K562 (cell line): Measurements from ENCODE around the gene ELP5. TPM values are rescaled to one million over a fixed set of nuclear protein-coding genes. Genes with fewer than 3 reads are reported as not detected.

Experiments
- CC2D1A ChIP-seq: fragments of 450-650 bp; IDR thresholded peaks from 2 replicates; pipeline ENCODE4 v1.6.1; 2017; ENCODE audit warnings: mild to moderate bottlenecking
- E4F1 ChIP-seq: fragments of 250-450 bp; sonication (Bioruptor Pico); IDR thresholded peaks from 2 replicates; pipeline ENCODE4 v1.5.0; 2021; ENCODE audit warnings: mild to moderate bottlenecking, borderline replicate concordance
- HDAC8 ChIP-seq: fragments of 450-650 bp; IDR thresholded peaks from 2 replicates; pipeline ENCODE4 v1.6.1; 2016; ENCODE audit warnings: mild to moderate bottlenecking, missing genetic modification characterization, moderate library complexity, missing compliant biosample characterization
- KAT8 ChIP-seq: fragments of 450-650 bp; IDR thresholded peaks from 2 replicates; pipeline ENCODE4 v1.6.1; 2016; ENCODE audit warnings: low read depth, mild to moderate bottlenecking
- LEF1 ChIP-seq: fragments of 450-650 bp; IDR thresholded peaks from 2 replicates; pipeline ENCODE4 v1.6.1; 2016; ENCODE audit warnings: mild to moderate bottlenecking
- MYC ChIP-seq, 2 experiments: fragments of 250-450 bp in 1 of 2; sonication (Bioruptor Pico) in 1 of 2; IDR thresholded peaks; 2 replicates each; pipeline versions ENCODE4 v1.5.1 to v1.6.1; 2012 to 2021; ENCODE audit warnings: low read depth in 2 of 2, borderline replicate concordance in 1 of 2, improper control_type of control experiment in 1 of 2, low read length in 1 of 2, mild to moderate bottlenecking in 1 of 2, moderate library complexity in 1 of 2
- NEUROD1 ChIP-seq: fragments of 150-350 bp; IDR thresholded peaks from 2 replicates; pipeline ENCODE4 v1.6.1; 2014; ENCODE audit warnings: borderline replicate concordance, low read length, low read depth; ENCODE audit not compliant: partially characterized antibody
- NR2C2 ChIP-seq, 2 experiments: fragments of 200-800 bp in 1 of 2; sonication (Bioruptor generic) in 1 of 2; sonication (generic) in 1 of 2; formaldehyde crosslinking in 1 of 2; IDR thresholded peaks; 2 replicates each; pipeline versions ENCODE4 v1.6.1 to v1.8.0; 2016 to 2022; ENCODE audit warnings: mild to moderate bottlenecking in 1 of 2, missing compliant biosample characterization in 1 of 2, missing genetic modification characterization in 1 of 2, missing genetic modification reagents in 1 of 2
- RCOR1 ChIP-seq, 2 experiments: IDR thresholded peaks; 2 replicates each; pipeline ENCODE4 v1.6.1; 2012; ENCODE audit warnings: low read depth in 2 of 2, low read length in 2 of 2, borderline replicate concordance in 1 of 2, improper control_type of control experiment in 1 of 2
- TEAD1 ChIP-seq, 2 experiments: fragments of 450-650 bp in 1 of 2; sonication (generic) in 1 of 2; formaldehyde crosslinking; IDR thresholded peaks; 2 replicates each; pipeline versions ENCODE4 v1.4.0 to v1.8.0; 2020 to 2022; ENCODE audit warnings: mild to moderate bottlenecking in 2 of 2, missing genetic modification reagents in 1 of 2
- TGIF2 ChIP-seq: sonication (generic); formaldehyde crosslinking; IDR thresholded peaks from 2 replicates; pipeline ENCODE4 v1.8.1; 2022; ENCODE audit warnings: mild to moderate bottlenecking, missing genetic modification reagents, moderate library complexity
- ZNF263 ChIP-seq: sonication (generic); formaldehyde crosslinking; IDR thresholded peaks from 2 replicates; pipeline ENCODE4 v1.8.0; 2022; ENCODE audit warnings: mild to moderate bottlenecking, missing genetic modification reagents, borderline replicate concordance
- ZNF668 ChIP-seq: fragments of 250-450 bp; sonication (Bioruptor Pico); IDR thresholded peaks from 2 replicates; pipeline ENCODE4 v1.8.0; 2022; ENCODE audit warnings: mild to moderate bottlenecking, inconsistent platforms
- polyA plus RNA-seq, 8 experiments: library from polyadenylated mRNA; depleted of rRNA in 4 of 8; stranded (reverse) in 5 of 8; unstranded in 3 of 8; fragments of >200 nt; fragmentation: Nextera tagmentation in 2 of 8; fragmentation: Illumina TruSeq in 1 of 8; extraction: Ambion mirVana in 2 of 8; extraction: Trizol in 1 of 8; gene quantifications; 2 replicates each; pipeline versions ENCODE4 v1.2.1 to v1.2.3, GENCODE V29; 2011 to 2014; ENCODE audit warnings: inconsistent platforms in 1 of 8, missing spikeins in 1 of 8
- total RNA-seq, 7 experiments: library from RNA; depleted of rRNA in 6 of 7; stranded (reverse); fragments of >200 nt in 6 of 7; fragmentation: Illumina TruSeq in 2 of 7; extraction: Trizol in 2 of 7; gene quantifications; 2 replicates each; pipeline versions ENCODE4 v1.2.1 to v1.2.3, GENCODE V29; 2011 to 2021; ENCODE audit warnings: low replicate concordance in 1 of 7
- TF ChIP-seq, protein P1 (sequence below): sonication (generic); formaldehyde crosslinking; IDR thresholded peaks from 2 replicates; pipeline ENCODE4 v1.8.1; 2023; ENCODE audit warnings: missing genetic modification reagents, mild to moderate bottlenecking, borderline replicate concordance
- TF ChIP-seq, protein P2 (sequence below), 3 experiments: IDR thresholded peaks in 2 of 3; conservative IDR thresholded peaks in 1 of 3; 2 replicates each; pipeline ENCODE4 v1.5.1; 2011 to 2012; ENCODE audit warnings: low read length in 3 of 3, mild to moderate bottlenecking in 3 of 3, control low read depth in 2 of 3, improper control_type of control experiment in 1 of 3, inconsistent platforms in 1 of 3, low read depth in 1 of 3, mixed read lengths in 1 of 3, moderate library complexity in 1 of 3; ENCODE audit not compliant: insufficient read depth in 2 of 3

ELP5 gene
- total and polyA plus RNA-seq, 9 of the 15 experiments (the other 6 are each of a cell fraction or from before 2014, with no cell fraction given): 25.7 to 77.9 (median 52.9) TPM

DNA sequence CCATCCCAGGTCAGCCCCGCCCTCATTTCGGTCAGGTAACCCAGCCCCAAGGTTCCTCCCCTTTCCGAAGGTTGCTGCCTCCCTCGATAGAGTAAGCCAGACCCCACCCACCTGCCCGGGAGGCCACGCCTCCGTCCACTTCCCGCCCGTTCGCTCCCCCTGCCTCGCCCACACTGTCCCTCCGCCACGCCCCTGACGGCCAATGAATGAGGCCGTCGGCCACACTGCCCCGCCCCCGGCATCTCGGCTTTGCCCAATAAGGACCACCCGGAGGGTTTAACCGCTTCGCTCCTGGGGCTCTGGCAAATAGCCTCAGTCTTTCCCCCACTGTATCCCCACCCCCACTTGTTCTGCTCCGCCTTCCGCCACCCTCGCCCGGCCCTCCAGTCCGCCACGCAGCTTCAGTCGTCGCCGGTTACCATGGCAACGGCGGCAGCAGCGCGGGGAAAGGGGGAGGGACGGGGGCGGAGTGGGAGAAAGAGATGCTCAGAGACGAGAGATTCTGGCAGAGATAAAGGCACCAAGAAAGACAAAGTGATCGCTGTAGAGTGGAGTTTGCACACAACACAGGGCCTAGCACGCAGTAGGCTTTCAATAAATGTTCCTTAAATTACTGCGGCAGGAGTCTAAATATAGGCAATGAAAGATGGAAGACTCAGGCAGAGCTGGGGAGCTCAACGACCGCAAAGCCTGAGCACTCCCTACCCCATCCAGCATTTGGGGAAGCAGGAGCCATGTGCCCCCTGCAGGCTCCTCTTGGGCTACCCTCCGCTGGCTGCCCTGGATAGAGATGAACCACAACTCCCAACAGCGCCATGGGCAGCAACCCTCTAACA lies 37.5 kb upstream of the ELP5 start (continued):
- TF ChIP-seq MYC (IDR thresholded peaks at IDR 0.05; ENCODE audit: low read depth, low read length): peak; percentile 66; the same call in 1 of the 2 replicates
- TF ChIP-seq MYC (CRISPR knock-in tag; IDR thresholded peaks at IDR 0.05; ENCODE audit: borderline replicate concordance, low read depth): no peak
- TF ChIP-seq ZNF668: no peak
- TF ChIP-seq, protein P1, sequence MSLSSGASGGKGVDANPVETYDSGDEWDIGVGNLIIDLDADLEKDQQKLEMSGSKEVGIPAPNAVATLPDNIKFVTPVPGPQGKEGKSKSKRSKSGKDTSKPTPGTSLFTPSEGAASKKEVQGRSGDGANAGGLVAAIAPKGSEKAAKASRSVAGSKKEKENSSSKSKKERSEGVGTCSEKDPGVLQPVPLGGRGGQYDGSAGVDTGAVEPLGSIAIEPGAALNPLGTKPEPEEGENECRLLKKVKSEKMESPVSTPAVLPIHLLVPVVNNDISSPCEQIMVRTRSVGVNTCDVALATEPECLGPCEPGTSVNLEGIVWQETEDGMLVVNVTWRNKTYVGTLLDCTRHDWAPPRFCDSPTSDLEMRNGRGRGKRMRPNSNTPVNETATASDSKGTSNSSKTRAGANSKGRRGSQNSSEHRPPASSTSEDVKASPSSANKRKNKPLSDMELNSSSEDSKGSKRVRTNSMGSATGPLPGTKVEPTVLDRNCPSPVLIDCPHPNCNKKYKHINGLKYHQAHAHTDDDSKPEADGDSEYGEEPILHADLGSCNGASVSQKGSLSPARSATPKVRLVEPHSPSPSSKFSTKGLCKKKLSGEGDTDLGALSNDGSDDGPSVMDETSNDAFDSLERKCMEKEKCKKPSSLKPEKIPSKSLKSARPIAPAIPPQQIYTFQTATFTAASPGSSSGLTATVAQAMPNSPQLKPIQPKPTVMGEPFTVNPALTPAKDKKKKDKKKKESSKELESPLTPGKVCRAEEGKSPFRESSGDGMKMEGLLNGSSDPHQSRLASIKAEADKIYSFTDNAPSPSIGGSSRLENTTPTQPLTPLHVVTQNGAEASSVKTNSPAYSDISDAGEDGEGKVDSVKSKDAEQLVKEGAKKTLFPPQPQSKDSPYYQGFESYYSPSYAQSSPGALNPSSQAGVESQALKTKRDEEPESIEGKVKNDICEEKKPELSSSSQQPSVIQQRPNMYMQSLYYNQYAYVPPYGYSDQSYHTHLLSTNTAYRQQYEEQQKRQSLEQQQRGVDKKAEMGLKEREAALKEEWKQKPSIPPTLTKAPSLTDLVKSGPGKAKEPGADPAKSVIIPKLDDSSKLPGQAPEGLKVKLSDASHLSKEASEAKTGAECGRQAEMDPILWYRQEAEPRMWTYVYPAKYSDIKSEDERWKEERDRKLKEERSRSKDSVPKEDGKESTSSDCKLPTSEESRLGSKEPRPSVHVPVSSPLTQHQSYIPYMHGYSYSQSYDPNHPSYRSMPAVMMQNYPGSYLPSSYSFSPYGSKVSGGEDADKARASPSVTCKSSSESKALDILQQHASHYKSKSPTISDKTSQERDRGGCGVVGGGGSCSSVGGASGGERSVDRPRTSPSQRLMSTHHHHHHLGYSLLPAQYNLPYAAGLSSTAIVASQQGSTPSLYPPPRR (CRISPR knock-in tag): peak; percentile 30; the same call in 1 of the 2 replicates
- peak in 1 of 2 experiments; percentile 35; a peak in 1 of 4 replicates for TF ChIP-seq RCOR1 (IDR thresholded peaks at IDR 0.05; ENCODE audit: borderline replicate concordance in 1 of 2, low read depth in 2 of 2, low read length in 2 of 2)
- TF ChIP-seq ZNF263: no peak
- no peak for TF ChIP-seq TGIF2 (CRISPR knock-in tag)
- no peak for TF ChIP-seq NR2C2 (CRISPR knock-in tag; IDR thresholded peaks at IDR 0.05)
- no peak for TF ChIP-seq NR2C2 (tag; IDR thresholded peaks at IDR 0.05)
- TF ChIP-seq, protein P2, sequence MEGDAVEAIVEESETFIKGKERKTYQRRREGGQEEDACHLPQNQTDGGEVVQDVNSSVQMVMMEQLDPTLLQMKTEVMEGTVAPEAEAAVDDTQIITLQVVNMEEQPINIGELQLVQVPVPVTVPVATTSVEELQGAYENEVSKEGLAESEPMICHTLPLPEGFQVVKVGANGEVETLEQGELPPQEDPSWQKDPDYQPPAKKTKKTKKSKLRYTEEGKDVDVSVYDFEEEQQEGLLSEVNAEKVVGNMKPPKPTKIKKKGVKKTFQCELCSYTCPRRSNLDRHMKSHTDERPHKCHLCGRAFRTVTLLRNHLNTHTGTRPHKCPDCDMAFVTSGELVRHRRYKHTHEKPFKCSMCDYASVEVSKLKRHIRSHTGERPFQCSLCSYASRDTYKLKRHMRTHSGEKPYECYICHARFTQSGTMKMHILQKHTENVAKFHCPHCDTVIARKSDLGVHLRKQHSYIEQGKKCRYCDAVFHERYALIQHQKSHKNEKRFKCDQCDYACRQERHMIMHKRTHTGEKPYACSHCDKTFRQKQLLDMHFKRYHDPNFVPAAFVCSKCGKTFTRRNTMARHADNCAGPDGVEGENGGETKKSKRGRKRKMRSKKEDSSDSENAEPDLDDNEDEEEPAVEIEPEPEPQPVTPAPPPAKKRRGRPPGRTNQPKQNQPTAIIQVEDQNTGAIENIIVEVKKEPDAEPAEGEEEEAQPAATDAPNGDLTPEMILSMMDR (IDR thresholded peaks at IDR 0.05 in 2 of 3, conservative IDR thresholded peaks at IDR 0.05 in 1 of 3; ENCODE audit: insufficient read depth in 2 of 3, low read depth in 1 of 3, low read length in 3 of 3): peak; percentile 41 to 76 (median 59); a peak in 5 of 6 replicates
- TF ChIP-seq NEUROD1: no peak
- no peak for TF ChIP-seq KAT8
- TF ChIP-seq LEF1: no peak
- peak; percentile 41; the same call in 1 of the 2 replicates for TF ChIP-seq CC2D1A
- no peak for TF ChIP-seq E4F1 (CRISPR knock-in tag)
- TF ChIP-seq TEAD1 (CRISPR knock-in tag; IDR thresholded peaks at IDR 0.05): no peak
- TF ChIP-seq HDAC8 (tag): no peak
